ENCODE results near the gene MT1A.
A peak's percentile ranks its signal among the peaks of the same experiment; 100 is the strongest.

The MT1A gene

DNA sequence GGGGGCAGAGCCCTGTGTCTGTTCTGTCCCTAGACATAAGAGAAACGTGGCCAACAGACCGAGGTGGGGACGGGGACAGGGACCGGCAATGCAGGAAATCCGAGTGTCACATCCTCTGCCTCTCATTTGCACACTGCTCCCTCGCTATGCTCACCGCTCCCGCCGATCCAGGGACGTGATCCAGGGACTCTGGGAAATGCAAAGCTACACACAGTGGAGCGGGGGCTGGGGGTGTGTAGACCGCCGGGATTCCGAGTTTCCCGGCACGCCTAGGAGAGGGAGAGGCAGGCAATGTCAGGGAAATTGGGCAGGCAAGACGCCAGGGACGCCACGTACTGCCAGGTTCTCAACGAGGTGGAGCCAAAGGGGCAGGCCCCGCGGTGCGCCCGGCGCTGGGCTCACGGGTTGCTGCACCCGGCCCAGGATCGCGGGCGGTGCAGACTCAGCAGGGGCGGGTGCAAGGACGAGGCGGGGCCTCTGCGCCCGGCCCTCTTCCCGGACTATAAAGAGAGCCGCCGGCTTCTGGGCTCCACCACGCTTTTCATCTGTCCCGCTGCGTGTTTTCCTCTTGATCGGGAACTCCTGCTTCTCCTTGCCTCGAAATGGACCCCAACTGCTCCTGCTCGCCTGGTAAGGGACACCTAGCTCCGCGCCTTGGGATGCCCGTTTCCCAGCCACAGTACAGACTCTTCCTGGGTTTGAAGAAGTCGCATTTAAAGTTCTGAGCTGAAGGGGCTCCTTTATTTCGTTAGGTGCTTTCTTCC, 43.7 kb downstream of the MT1A start, which contains the start of gene MT1X:
Gene MT1X, plus strand, starts transcription at position 532 of the 764 bp plus-strand sequence. Its CDS starts 71 bp downstream, at position 603.
- peak; percentile 81 to 88 for DNase-seq

- DNase-seq: no peak
Observed at GRCh38 chr16:56682703-56683397, 44.4 kb downstream of the MT1A start.

DNA sequence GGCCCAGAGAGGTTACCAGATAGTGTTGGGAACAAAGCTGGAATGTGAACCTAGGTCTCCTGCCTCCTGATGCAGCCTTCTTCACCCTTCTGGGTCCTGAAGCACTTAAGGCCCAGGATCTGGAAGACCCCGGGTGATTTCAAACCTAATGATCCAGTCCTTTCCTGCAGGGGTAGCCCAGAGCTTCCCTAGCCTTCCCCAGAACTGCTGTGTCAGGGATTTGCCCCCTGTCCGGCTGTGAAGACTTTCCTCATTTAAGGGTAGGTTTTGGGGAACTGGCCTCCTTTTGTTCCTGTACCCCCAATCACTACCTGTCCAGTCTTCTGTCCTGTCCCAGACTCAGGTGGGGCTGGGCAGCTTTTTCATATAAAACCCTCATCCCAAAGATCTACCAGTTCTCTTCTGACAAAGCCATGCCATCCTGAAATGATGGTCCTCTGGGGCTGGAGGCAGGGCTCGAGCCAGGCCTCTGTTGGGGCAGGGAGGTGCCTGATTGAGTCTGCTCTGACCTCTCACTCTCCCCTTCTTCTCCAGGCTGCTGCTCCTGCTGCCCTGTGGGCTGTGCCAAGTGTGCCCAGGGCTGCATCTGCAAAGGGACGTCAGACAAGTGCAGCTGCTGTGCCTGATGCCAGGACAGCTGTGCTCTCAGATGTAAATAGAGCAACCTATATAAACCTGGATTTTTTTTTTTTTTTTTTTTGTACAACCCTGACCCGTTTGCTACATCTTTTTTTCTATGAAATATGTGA, 45.1 kb downstream of the MT1A start:
- no peak for DNase-seq

GRCh38 chr16:56684256-56684925, 45.9 kb downstream of the MT1A start:
- no peak for DNase-seq

DNA sequence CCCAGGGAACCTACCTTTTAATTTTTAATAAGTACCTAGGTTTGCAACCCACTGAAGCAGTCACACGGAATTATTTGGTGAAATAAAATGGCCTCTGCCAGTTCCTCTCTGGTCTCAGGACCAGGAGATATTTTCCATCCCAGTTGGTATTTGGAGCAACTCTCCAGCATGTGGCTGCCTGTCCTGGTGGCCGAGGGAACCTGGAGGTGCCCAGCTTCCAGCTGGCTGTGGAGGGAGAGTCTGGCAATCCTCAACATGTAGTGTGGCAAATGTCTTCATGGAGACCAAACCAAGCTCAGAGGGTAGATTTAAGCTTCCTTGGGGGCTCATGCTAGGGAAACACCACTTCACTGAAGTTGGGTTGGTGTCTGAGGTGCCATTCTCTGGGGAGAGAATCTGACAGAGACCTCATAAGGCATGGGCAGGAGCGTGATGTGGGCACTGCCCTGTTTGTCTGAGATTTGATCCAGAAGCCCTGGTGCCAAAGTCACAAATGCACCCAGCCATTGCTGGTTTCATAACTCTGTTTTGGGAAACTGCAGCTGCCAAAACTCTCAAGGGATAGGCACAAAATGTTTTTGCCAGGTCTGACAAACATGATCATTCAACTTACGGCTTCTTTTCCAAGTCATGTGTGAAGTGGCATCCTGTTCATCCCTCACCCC, 46.6 kb downstream of the MT1A start:
- no peak for DNase-seq

GRCh38 chr16:56686758-56687157, 48.3 kb downstream of the MT1A start:
- DNase-seq: no peak

GRCh38 chr16:56688762-56689161, 50.3 kb downstream of the MT1A start:
- DNase-seq: peak; percentile 19 to 38

- DNase-seq: peak; percentile 11 to 38
Observed at GRCh38 chr16:56689171-56689570, 50.7 kb downstream of the MT1A start.

Data from SHP77 (cell line).